Measurements from ENCODE around the gene RAB3IL1. TPM values are rescaled to one million over a fixed set of nuclear protein-coding genes. Genes with fewer than 3 reads are reported as not detected.

The RAB3IL1 gene
- total and polyA plus RNA-seq, 8 donors: 9.3 to 15.4 (median 11.1) TPM

- no peak overlapping the region for H3K4me3 ChIP-seq
- H3K36me3 ChIP-seq: peaks cover 0 to 28% of the 10 kb centered on the region in 2 donors
- H3K27ac ChIP-seq: no peak overlapping the region
- no peaks in the 10 kb centered on the region for H3K9me3 ChIP-seq
- intact Hi-C loops (cut with DNase I): no loop called here
- no peak for TF ChIP-seq CTCF (IDR thresholded peaks at IDR 0.05)
- peaks cover 0 to 7% of the 10 kb centered on the region in 2 donors for H3K4me1 ChIP-seq
- H3K27me3 ChIP-seq: peaks cover 0 to 8% of the 10 kb centered on the region in 2 donors
- no peak for ATAC-seq
- no peak for DNase-seq
These were observed 48.6 kb downstream of the RAB3IL1 start for GRCh38 chr11:61868571-61869428.

- no peak overlapping the region for H3K4me3 ChIP-seq
- no peak for ATAC-seq
- intact Hi-C loops (cut with DNase I): no loop called here
- peaks cover 0 to 8% of the 10 kb centered on the region in 2 donors for H3K27me3 ChIP-seq
- H3K4me1 ChIP-seq: peaks cover 0 to 7% of the 10 kb centered on the region in 2 donors
- no peaks in the 10 kb centered on the region for H3K9me3 ChIP-seq
- H3K36me3 ChIP-seq: peaks cover 0 to 42% of the 10 kb centered on the region in 2 donors
- DNase-seq: no peak
- no peak for TF ChIP-seq CTCF (IDR thresholded peaks at IDR 0.05)
- no peak overlapping the region for H3K27ac ChIP-seq
These were observed 50.4 kb downstream of the RAB3IL1 start for GRCh38 chr11:61866958-61867343.

GRCh38 chr11:61866231-61866957, 51.0 kb downstream of the RAB3IL1 start:
- Histone ChIP-seq H3K4me3 (no peak overlapping the region), H3K27me3 (peaks cover 0 to 7% of the 10 kb centered on the region in 2 donors), H3K27ac (no peak overlapping the region), H3K36me3 (peaks cover 0 to 47% of the 10 kb centered on the region in 2 donors), H3K4me1 (peaks cover 0 to 3% of the 10 kb centered on the region in 2 donors), H3K9me3 (no peaks in the 10 kb centered on the region)
- ATAC-seq (no peak), DNase-seq (no peak)
- no peak for TF ChIP-seq CTCF (IDR thresholded peaks at IDR 0.05)
- intact Hi-C loops (cut with DNase I): no loop called here

- TF ChIP-seq CTCF (IDR thresholded peaks at IDR 0.05): no peak
These were observed 52.3 kb downstream of the RAB3IL1 start for GRCh38 chr11:61864814-61865775.

More at GRCh38 chr11:61864814-61865775, 52.3 kb downstream of the RAB3IL1 start:
- Histone ChIP-seq H3K9me3 (no peaks in the 10 kb centered on the region), H3K27ac (no peak overlapping the region), H3K4me3 (no peak overlapping the region), H3K36me3 (peaks cover 0 to 57% of the 10 kb centered on the region in 2 donors), H3K4me1 (no peaks in the 10 kb centered on the region), H3K27me3 (no peaks in the 10 kb centered on the region)
- ATAC-seq: no peak
- intact Hi-C loops (cut with DNase I): no loop called here
- no peak for DNase-seq
